Measurements from ENCODE around the gene VPS37C. TPM values are rescaled to one million over a fixed set of nuclear protein-coding genes. Genes with fewer than 3 reads are reported as not detected.
A peak's percentile ranks its signal among the peaks of the same experiment; 100 is the strongest.

Gene VPS37C
- total and polyA plus RNA-seq, 9 of the 15 experiments (the other 6 are each of a cell fraction or from before 2014, with no cell fraction given), result 0.62 to 29.8 (median 11.5) TPM

GRCh38 chr11:61161190-61162091 is at the start of gene VPS37C (continued):
- TF ChIP-seq JUND (IDR thresholded peaks at IDR 0.05; ENCODE audit: borderline replicate concordance, low read depth, low read length) (no peak), JUND (tag; IDR thresholded peaks at IDR 0.05; ENCODE audit: borderline replicate concordance, low read depth, low read length) (no peak; the same call in 2 of the 3 replicates), ESRRA (IDR thresholded peaks at IDR 0.05; ENCODE audit: borderline replicate concordance, low read depth) (peak; percentile 92; the same call in 1 of the 2 replicates), NFE2 (IDR thresholded peaks at IDR 0.05; ENCODE audit: low read depth) (no peak), KDM5B (IDR thresholded peaks at IDR 0.05; ENCODE audit: insufficient replicate concordance, low read depth, low read length) (no peak), BMI1 (IDR thresholded peaks at IDR 0.05; ENCODE audit: low read length) (no peak), POLR2B (IDR thresholded peaks at IDR 0.05; ENCODE audit: low read depth, partially characterized antibody) (peak; percentile 74), PHF20 (IDR thresholded peaks at IDR 0.05; ENCODE audit: partially characterized antibody) (peak; percentile 52), YBX1 (IDR thresholded peaks at IDR 0.05) (no peak), ZNF253 (CRISPR knock-in tag; conservative IDR thresholded peaks at IDR 0.05) (no peak), ZNF124 (CRISPR knock-in tag; IDR thresholded peaks at IDR 0.05) (no peak), HDAC2 (IDR thresholded peaks at IDR 0.05) (0 out of 2 replicates have a peak, but pooled peaks have one; percentile 16), GTF2B (IDR thresholded peaks at IDR 0.05; ENCODE audit: extremely low read depth, insufficient read length) (no peak), BRF1 (IDR thresholded peaks at IDR 0.05; ENCODE audit: borderline replicate concordance, extremely low read depth, insufficient read length) (no peak), REST (IDR thresholded peaks at IDR 0.05; ENCODE audit: borderline replicate concordance) (peak; percentile 40; the same call in 1 of the 2 replicates), REST (CRISPR knock-in tag; IDR thresholded peaks at IDR 0.05; ENCODE audit: low read depth) (no peak)
- TF ChIP-seq, protein P1, sequence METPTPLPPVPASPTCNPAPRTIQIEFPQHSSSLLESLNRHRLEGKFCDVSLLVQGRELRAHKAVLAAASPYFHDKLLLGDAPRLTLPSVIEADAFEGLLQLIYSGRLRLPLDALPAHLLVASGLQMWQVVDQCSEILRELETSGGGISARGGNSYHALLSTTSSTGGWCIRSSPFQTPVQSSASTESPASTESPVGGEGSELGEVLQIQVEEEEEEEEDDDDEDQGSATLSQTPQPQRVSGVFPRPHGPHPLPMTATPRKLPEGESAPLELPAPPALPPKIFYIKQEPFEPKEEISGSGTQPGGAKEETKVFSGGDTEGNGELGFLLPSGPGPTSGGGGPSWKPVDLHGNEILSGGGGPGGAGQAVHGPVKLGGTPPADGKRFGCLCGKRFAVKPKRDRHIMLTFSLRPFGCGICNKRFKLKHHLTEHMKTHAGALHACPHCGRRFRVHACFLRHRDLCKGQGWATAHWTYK (CRISPR knock-in tag; IDR thresholded peaks at IDR 0.05), result peak; percentile 96
